HAP-1 (cell line): ENCODE data around the gene NUBP2.
"Not testable (repeated sequence)": the region's sequence is repeated elsewhere in the genome, so short reads cannot be mapped to it uniquely, and the experiment has no call there.

Source experiments
- DNase-seq, 2 experiments: peaks; one replicate each; pipeline ENCODE4 v3.0.0-alpha.2; 2016 to 2020; ENCODE audit warnings: low spot score in 2 of 2
- H3K27me3 ChIP-seq: fragments of 250-450 bp; sonication (Bioruptor Pico); 2 replicates; pipeline ENCODE4 v1.5.1; 2020; ENCODE audit warnings: low read depth, mild to moderate bottlenecking, moderate library complexity
- H3K36me3 ChIP-seq: fragments of 250-450 bp; sonication (Bioruptor Pico); replicated peaks from 2 replicates; pipeline ENCODE4 v1.5.1; 2020; ENCODE audit warnings: mild to moderate bottlenecking
- H3K4me1 ChIP-seq: fragments of 250-450 bp; sonication (Bioruptor Pico); 2 replicates; pipeline ENCODE4 v1.5.1; 2020; ENCODE audit warnings: mild to moderate bottlenecking
- H3K4me3 ChIP-seq: fragments of 250-450 bp; sonication (Bioruptor Pico); 2 replicates; pipeline ENCODE4 v1.5.1; 2020; ENCODE audit warnings: mild to moderate bottlenecking, moderate library complexity
- H3K9me3 ChIP-seq: fragments of 250-450 bp; sonication (Bioruptor Pico); 2 replicates; pipeline ENCODE4 v1.5.1; 2020; ENCODE audit warnings: mild to moderate bottlenecking, moderate library complexity
- in situ Hi-C: fragments of 300-500 bp; cut with MboI; formaldehyde crosslinking; loops from 3 replicates; pipeline ENCODE4 v1.14.3; 2020; ENCODE audit warnings: low sequenced_read_pairs, inconsistent platforms, mixed read lengths

NUBP2 gene

DNA sequence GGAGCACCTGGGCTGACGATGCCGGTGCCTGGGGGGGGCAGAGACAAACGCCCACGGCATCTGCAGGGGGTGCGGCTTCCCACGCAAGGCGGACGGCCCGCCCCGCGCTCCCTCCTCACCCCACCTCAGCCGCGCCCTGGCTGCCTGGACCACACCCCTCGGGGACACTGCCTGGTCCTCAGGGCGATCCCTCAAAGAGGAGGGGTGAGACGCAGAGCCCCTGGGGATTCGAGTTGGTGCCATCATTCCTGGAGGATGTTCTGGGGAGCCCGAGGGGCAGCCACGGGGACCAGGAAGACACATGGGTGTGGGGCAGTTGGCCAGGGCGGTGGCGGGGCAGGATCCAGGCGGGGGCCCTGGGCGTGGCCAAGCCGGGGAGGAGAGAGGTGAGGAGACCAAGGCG is 6.9 kb downstream of the NUBP2 start:
- Histone ChIP-seq H3K4me3 (no peak overlapping the region), H3K9me3 (no peaks in the 10 kb centered on the region), H3K4me1 (no peaks in the 10 kb centered on the region), H3K36me3 (peaks cover 6% of the 10 kb centered on the region), H3K27me3 (no peaks in the 10 kb centered on the region)
- in situ Hi-C loops = no loop called here
- no peak for DNase-seq

DNA sequence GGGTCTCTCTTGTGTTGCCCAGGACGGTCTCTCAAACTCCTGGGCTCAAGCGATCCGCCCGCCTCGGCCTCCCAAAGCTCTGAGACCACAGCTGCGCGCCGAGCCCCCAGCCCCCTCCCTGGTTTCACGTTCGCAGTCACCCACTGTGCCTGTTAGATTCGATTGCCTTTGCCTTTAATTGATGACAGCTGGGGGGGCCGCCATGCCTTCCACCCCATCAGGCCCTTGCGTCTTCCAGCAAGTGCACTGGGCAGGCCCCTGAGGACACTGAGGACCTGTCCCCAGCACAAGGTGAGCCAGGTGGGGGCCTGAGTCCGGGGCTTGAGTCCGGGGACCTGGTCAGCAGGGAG is 7.5 kb downstream of the NUBP2 start:
- peaks cover 6% of the 10 kb centered on the region; the same call in 1 of the 2 replicates for H3K36me3 ChIP-seq

DNA sequence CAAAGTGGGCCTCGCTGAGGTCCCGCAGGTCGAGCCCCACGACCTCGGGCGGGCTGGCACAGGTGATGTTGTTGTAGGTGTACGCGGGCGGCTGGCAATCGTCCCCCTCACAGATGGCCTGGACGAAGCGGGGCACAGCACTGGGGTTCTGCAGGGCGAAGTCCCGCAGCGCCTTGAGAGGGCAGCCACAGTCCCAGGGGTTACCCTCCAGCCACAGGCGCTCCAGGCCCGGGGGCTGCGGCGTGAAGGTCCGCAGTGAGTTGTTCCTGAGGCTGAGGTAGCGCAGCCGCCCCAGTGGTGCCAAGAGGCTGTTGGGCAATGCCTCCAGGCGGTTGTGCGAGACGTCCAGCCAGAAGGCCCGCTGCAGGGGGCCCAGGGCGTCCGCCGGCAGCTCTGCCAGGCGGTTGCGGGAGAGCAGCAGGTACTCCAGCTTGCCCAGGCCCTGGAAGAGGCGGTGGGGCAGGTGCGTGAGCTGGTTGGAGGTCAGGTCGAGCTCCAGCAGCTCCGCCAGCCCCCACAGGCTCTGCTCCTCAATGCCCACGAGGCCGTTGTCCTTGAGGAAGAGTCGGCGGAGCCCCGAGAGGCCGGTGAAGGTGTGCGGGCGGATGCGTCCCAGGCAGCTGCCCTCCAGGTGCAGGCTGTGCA is 8.0 kb downstream of the NUBP2 start:
- no peaks in the 10 kb centered on the region for H3K9me3 ChIP-seq
- peaks cover 6% of the 10 kb centered on the region; the same call in 1 of the 2 replicates for H3K36me3 ChIP-seq
- H3K27me3 ChIP-seq = no peaks in the 10 kb centered on the region
- H3K4me1 ChIP-seq = no peaks in the 10 kb centered on the region
- H3K4me3 ChIP-seq = no peak overlapping the region
- in situ Hi-C loops = no loop called here
- no peak for DNase-seq

More for the DNA sequence above, 7.5 kb downstream of the NUBP2 start:
- Histone ChIP-seq H3K4me1 (no peaks in the 10 kb centered on the region), H3K27me3 (no peaks in the 10 kb centered on the region), H3K4me3 (no peak overlapping the region), H3K9me3 (no peaks in the 10 kb centered on the region)
- no peak for DNase-seq
- in situ Hi-C loops = no loop called here

DNA sequence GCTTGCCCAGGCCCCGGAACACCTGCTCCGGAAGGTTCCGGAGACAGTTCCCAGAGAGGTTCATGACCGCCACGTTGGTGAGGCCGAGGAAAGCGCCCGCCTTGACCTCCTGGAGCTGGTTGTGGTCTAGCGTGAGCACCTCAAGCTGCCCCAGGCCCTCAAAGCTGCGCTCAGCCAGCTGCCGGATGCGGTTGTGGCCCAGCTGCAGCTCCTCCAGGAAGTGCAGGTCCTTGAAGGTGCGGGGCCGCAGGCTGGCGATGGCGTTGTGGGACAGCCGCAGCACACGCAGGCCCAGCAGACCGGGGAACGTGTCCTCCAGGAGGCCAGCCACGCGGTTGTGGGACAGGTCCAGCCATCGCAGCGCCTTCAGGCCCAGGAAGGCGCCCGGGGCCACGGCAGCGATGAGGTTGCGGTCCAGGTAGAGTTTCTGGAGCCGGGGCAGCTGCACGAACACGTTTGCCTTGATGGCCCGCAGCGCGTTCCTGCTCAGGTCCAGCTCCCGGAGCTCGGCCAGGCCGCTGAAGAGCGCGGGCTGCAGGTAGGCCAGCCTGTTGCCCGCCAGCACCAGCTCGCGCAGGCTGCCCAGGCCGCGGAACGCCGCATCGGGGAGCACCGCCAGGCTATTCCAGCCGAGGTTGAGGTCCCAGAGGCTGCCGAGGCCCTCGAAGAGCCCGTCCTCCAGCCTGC is 8.6 kb downstream of the NUBP2 start:
- Histone ChIP-seq H3K36me3 (peaks cover 6% of the 10 kb centered on the region; the same call in 1 of the 2 replicates), H3K9me3 (no peaks in the 10 kb centered on the region), H3K4me1 (no peaks in the 10 kb centered on the region), H3K27me3 (no peaks in the 10 kb centered on the region), H3K4me3 (no peak overlapping the region)
- in situ Hi-C loops = no loop called here
- no peak for DNase-seq

DNA sequence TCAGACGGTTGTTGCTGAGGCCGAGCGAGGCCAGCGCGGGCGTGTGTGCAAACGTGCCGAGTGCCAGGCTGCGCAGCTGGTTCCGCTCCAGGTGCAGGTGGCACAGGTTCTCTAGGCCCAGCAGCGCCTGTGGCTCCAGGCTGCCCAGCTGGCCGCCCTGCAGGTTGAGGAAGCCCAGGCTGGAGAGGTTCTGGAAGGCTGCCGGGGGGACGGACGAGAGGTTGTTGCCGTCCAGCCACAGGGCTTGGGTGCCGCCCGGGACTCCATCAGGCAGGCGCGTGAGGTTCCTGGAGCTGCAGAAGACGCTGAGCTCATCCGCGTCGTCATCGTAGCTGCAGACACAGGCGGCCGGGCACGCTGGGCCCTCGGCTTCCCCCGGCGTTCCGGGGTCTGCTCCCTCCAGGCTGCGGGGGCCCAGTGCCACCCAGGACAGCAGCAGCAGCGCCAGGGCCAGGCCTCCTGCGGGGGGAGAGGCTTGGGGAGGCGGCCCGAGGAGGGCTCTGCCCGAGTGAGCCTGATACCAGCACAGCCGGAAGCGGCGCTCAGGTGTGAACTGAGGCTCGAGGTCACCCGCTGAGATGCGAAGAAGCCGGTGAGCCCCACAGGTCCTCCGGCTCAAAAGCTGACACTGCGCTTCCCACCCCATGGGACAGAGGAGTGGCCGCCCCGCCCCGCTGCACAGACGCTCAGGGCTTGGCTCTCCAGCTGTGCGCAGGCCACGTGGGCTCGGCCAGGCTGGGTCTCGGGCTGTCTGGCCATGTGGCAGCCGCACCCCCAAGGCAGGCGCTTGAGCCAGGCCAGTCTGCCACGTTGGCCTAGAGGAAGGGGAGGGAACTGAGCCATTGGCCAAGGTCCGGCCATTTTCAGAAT is 9.4 kb downstream of the NUBP2 start:
- Histone ChIP-seq H3K4me1 (no peaks in the 10 kb centered on the region), H3K27me3 (no peaks in the 10 kb centered on the region), H3K36me3 (peaks cover 6% of the 10 kb centered on the region; the same call in 1 of the 2 replicates), H3K9me3 (no peaks in the 10 kb centered on the region), H3K4me3 (no peak overlapping the region)
- DNase-seq = no peak
- in situ Hi-C loops = no loop called here

DNA sequence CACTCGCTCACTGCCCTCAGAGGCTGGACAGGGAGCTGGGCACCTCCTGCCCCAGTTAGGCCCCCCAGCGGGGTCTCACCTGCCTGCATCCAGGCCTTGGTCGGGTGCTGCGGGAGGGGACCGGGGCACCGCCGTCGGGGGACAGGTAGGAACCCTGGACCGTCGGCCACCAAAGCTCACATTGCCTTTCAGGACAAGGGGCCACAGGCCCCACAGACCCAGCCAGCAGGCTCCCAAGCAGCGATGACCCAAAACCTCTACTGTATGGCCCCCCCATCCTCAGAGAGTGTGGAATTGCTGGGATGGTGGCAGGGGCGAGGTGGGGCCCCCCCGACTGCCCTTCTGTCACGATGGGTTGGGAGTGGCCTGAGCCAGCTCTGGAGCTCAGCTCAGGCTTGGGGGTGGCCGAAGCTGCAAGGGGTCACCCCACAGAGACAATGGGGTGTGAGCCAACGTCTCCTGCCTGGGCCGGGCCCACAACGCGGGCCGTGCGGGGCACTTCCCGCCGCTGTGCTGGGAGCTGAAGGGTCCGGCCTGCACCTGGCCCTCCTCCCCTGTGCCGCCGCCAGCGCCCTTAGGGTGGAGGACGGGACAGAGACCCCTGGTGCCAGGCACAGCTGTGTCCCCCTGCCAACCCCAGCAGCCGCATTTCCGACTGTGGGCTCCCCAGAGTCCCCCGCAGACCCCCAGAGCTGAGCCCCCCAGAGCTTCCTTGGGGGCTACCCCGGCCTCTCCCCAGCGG is 10.2 kb downstream of the NUBP2 start:
- in situ Hi-C loops = no loop called here
- Histone ChIP-seq H3K4me1 (no peaks in the 10 kb centered on the region), H3K4me3 (no peak overlapping the region), H3K36me3 (peaks cover 6% of the 10 kb centered on the region; the same call in 1 of the 2 replicates), H3K9me3 (peaks cover 2% of the 10 kb centered on the region), H3K27me3 (no peaks in the 10 kb centered on the region)
- DNase-seq = no peak

DNA sequence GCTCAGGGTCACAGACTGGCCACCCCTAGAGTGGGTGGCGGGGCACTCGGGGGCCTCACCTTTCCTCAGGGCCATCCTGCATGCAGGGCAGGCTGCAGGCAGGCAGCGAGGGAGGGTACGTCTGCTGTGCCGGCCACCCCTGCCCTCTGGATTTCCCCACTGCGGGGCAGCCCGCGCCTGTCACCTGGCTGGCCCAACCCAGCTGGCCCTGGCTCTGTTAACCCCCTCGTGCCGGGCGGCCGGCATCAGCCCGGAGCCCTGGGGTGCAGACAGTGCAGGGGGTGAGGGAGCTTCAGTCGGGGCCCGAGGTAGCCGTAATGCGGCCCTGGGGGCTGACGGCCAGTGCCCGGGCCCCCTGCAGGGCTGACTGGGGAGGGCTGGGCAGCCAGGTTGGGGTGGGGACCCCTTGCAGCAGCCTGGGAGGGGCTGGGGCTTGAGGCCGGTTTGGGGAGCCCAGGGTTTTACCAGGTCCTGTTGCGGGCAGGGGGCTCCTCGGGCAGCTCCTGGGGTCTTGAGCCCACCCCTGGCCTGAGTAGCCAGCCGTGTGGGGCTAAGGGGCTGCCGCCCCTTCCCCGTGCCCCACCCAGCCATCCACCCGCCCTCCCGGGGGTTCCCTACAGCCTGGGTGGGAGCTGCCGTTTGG is 10.9 kb downstream of the NUBP2 start, which contains the start of gene IGFALS:
Gene IGFALS (minus strand): TSS at position 128 of the 643 bp plus-strand sequence. CDS start 53 bp downstream, at position 75.
- Histone ChIP-seq H3K36me3 (peaks cover 3% of the 10 kb centered on the region; the same call in 1 of the 2 replicates), H3K4me3 (no peak within 1 kb of the TSS), H3K4me1 (no peaks in the 10 kb centered on the region), H3K27me3 (no peaks in the 10 kb centered on the region), H3K9me3 (peaks cover 8% of the 10 kb centered on the region)
- in situ Hi-C loops = no loop called here
- DNase-seq = no peak

DNA sequence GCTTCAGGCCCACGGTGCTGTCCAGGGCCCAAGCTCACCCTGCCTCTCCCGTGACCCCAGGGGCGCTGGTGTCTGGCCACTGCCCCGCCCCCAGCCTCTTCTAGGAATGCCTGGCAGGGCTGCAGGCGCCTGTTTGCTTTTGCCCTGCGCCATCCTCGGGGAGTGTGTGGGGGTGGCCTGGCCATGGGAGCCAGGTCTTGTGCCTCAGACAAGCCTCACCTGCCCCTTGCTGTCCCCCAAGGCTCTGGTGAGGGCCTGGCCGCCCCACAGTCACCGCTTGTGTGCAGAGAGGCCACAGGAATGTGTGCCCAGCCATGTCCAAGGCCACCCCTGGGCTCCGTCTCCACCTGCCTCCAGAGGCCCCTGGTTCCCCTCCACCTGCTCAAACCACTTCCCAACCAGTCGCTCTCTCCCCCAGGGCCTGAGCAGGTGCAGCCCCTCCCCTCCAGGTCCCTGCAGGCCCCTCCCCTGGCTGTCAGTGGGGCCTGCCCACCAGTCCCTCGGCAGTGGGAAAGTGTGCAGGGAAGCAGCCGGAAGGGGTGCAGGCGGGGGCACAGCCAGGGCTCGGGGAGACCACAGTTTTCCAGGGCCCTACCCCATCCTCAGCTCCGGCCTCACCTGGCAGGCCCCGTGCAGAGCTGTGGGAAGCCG is 11.6 kb downstream of the NUBP2 start:
- Histone ChIP-seq H3K36me3 (no peaks in the 10 kb centered on the region; the same call in 1 of the 2 replicates), H3K9me3 (peaks cover 10% of the 10 kb centered on the region), H3K27me3 (no peaks in the 10 kb centered on the region), H3K4me1 (no peaks in the 10 kb centered on the region), H3K4me3 (no peak overlapping the region)
- in situ Hi-C loops = no loop called here
- DNase-seq = no peak

DNA sequence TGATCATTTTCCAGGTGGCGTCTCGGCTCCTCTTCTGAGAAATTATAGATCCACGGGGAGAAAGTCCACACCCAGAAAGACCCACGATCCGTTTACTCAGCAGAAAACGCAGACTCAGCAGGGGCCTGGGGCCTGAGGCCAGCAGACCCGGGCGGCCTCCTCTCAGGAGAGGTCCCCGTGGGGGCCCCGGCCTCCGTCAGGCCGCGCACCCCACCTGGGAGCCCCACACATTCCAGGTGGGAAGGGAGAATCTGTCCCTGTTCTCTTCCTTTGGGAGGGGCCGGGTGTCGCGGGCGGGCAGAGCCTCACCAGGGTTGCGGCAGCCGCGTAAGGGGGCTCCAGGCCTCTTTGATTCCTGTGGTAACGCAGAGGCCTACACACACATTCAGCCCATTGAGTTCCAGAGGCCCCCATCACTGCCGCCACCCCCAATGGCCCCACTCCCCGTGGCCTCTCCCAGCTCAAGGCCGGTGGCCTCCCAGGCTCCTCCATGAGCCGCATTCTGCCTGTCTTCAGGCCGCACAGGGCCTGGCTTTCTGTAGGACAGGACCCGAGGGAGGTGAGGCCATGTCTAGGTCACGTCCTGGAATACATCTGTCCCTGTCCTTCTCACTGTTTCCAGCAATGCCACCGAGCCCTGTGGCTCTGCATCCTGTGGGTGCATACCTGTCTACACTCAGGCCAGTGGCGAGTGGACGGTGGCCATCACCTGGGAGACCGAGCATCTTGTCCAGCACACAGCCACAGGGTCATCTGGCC is 12.3 kb downstream of the NUBP2 start:
- Histone ChIP-seq H3K4me1 (no peaks in the 10 kb centered on the region), H3K9me3 (peaks cover 13% of the 10 kb centered on the region), H3K36me3 (no peaks in the 10 kb centered on the region; the same call in 1 of the 2 replicates), H3K27me3 (no peaks in the 10 kb centered on the region), H3K4me3 (no peak overlapping the region)
- in situ Hi-C loops = no loop called here
- no peak for DNase-seq

DNA sequence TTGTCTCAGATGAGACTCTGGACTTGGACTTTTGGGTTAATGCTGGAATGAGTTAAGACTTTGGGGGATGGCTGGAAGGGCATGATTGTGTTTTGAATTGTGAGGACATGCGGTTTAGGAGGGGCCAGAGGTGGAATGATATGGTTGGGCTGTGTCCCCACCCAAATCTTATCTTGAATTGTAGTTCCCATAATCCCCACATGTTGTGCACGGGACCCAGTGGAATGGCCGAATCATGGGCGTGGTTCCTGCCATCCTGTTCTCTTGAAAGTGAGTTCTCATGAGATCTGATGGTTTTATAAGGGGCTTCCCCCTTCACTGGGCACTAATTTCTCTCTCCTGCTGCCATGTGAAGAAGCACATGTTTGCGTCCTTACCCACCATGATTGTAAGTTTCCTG is 16.5 kb downstream of the NUBP2 start:
- DNase-seq, H3K4me3 ChIP-seq, H3K4me1 ChIP-seq, H3K36me3 ChIP-seq, H3K27me3 ChIP-seq, in situ Hi-C loops: not testable (repeated sequence)
- H3K9me3 ChIP-seq = peaks cover 16% of the 10 kb centered on the region

DNA sequence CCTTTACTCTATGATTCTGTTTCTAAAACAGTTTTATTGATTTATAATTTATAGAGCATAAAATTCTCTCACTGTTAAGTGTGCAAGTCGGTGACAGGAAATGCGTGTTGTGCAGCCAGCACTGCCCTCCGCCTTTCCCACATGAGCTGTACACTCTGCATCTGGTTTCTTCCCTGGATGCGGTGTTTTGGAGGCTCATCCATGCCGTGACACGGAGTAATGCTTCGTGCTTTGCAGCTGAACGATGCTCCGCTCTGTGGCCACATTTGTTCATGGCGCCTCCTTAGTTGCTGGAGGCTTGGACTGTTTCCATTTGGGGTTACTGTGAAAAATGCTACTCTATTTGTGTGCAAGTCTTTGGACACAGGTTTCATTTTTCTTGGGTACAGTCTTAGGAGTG is 17.9 kb downstream of the NUBP2 start:
- no peaks in the 10 kb centered on the region for H3K27me3 ChIP-seq
- H3K4me1 ChIP-seq = no peaks in the 10 kb centered on the region
- H3K4me3 ChIP-seq = no peak overlapping the region
- no peaks in the 10 kb centered on the region for H3K36me3 ChIP-seq
- in situ Hi-C loops = no loop called here
- peaks cover 16% of the 10 kb centered on the region for H3K9me3 ChIP-seq
- no peak for DNase-seq

DNA sequence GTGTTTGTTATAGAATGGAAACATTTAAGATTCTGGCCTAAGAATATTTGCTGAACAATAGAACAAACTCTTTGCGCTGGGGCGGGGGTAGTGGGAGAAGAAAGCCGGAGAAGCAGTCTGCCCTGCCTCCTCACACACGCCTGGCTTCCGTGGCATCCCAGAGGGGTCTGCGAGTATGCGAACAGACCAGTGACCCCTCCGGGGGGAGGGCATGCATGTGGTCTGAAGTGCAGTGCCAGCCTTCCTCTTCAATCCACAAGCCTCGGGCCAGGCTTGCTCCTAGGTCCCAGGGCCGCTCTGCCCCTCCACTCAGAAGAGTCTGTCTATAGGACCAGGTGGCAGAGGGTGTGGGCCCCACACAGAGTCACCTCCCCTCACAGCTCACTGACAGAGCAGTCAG is 24.9 kb downstream of the NUBP2 start:
- no peaks in the 10 kb centered on the region for H3K4me1 ChIP-seq
- no peaks in the 10 kb centered on the region for H3K9me3 ChIP-seq
- in situ Hi-C loops = no loop called here

More for the DNA sequence above, 24.9 kb downstream of the NUBP2 start:
- H3K4me3 ChIP-seq = no peak overlapping the region
- DNase-seq = no peak
- no peaks in the 10 kb centered on the region for H3K27me3 ChIP-seq
- H3K36me3 ChIP-seq = peaks cover 22% of the 10 kb centered on the region
